Measurements from ENCODE around the gene RELCH. TPM values are rescaled to one million over a fixed set of nuclear protein-coding genes. Genes with fewer than 3 reads are reported as not detected.

Gene RELCH
- total RNA-seq, 2 experiments from 2014 or later, result 18.4 to 21.7 TPM

GRCh38 chr18:62187543-62188510 is 772 bp downstream of the RELCH start:
- intact Hi-C loops (cut with micrococcal nuclease), result loop anchor here (2.0 kb wide), 2 partner anchors 61 to 233 kb away; no protein-coding TSS in a partner anchor
- peaks cover 27% of the 10 kb centered on the region for H3K36me3 Mint-ChIP-seq (ENCODE audit: low read depth)
- no peaks in the 10 kb centered on the region for H3K27me3 Mint-ChIP-seq
- H3K4me3 Mint-ChIP-seq, result peak overlapping the region; percentile 99
- CTCF ChIA-PET, result interaction anchor here (1.0 to 8.0 kb wide), 5 partner anchors 12 to 237 kb away, joined by 3 to 125 read pairs (median 3); no protein-coding TSS in a partner anchor
- DNase-seq (peak; percentile 45), ATAC-seq (no peak)
- no peak for TF ChIP-seq CTCF (IDR thresholded peaks at IDR 0.05)
- H3K9me3 Mint-ChIP-seq, result no peaks in the 10 kb centered on the region
- POLR2A ChIA-PET, result interaction anchor here (0.7 to 2.5 kb wide), 9 partner anchors 10 to 337 kb away, joined by 3 to 13 read pairs (median 3); no protein-coding TSS in a partner anchor
- H3K27ac Mint-ChIP-seq, result peak overlapping the region; percentile 96
- H3K4me1 Mint-ChIP-seq (ENCODE audit: low read depth), result peaks cover 53% of the 10 kb centered on the region

- no peak for DNase-seq
- no peak for TF ChIP-seq CTCF (IDR thresholded peaks at IDR 0.05)
- intact Hi-C loops (cut with micrococcal nuclease), result no loop called here
- no peaks in the 10 kb centered on the region for H3K9me3 Mint-ChIP-seq
- peaks cover 27% of the 10 kb centered on the region for H3K36me3 Mint-ChIP-seq (ENCODE audit: low read depth)
- H3K4me1 Mint-ChIP-seq (ENCODE audit: low read depth), result peaks cover 60% of the 10 kb centered on the region
- H3K27me3 Mint-ChIP-seq, result no peaks in the 10 kb centered on the region
- no peak for ATAC-seq
- H3K4me3 Mint-ChIP-seq, result peak overlapping the region; percentile 99
- ChIA-PET POLR2A (no interaction called here), CTCF (interaction anchor here (0.9 to 3.3 kb wide), 3 partner anchors 11 to 73 kb away, joined by 3 to 9 read pairs (median 4); no protein-coding TSS in a partner anchor)
- peak overlapping the region; percentile 53 for H3K27ac Mint-ChIP-seq
These were observed 2.2 kb downstream of the RELCH start for GRCh38 chr18:62189208-62189607.

- H3K27ac Mint-ChIP-seq, result no peak overlapping the region
- ChIA-PET POLR2A (no interaction called here), CTCF (interaction anchor here (1.0 to 2.2 kb wide), 5 partner anchors 9 to 388 kb away, joined by 3 to 10 read pairs (median 4); partner anchors contain the start of genes PIGN and RELCH)
- H3K36me3 Mint-ChIP-seq (ENCODE audit: low read depth), result peaks cover 16% of the 10 kb centered on the region
- DNase-seq, result no peak
- ATAC-seq, result no peak
- no peaks in the 10 kb centered on the region for H3K27me3 Mint-ChIP-seq
- intact Hi-C loops (cut with micrococcal nuclease), result loop anchor here (10.0 kb wide), 1 partner anchor 329 kb away; the partner anchor contains the start of gene ZCCHC2
- peaks cover 78% of the 10 kb centered on the region for H3K4me1 Mint-ChIP-seq (ENCODE audit: low read depth)
- no peaks in the 10 kb centered on the region for H3K9me3 Mint-ChIP-seq
- TF ChIP-seq CTCF (IDR thresholded peaks at IDR 0.05), result no peak
- no peak overlapping the region for H3K4me3 Mint-ChIP-seq
These were observed 9.0 kb downstream of the RELCH start for GRCh38 chr18:62196079-62196478.

- Mint-ChIP-seq H3K4me3 (no peak overlapping the region), H3K27ac (no peak overlapping the region), H3K36me3 (ENCODE audit: low read depth) (peaks cover 7% of the 10 kb centered on the region), H3K4me1 (ENCODE audit: low read depth) (peaks cover 69% of the 10 kb centered on the region), H3K27me3 (no peaks in the 10 kb centered on the region), H3K9me3 (no peaks in the 10 kb centered on the region)
- TF ChIP-seq CTCF (IDR thresholded peaks at IDR 0.05), result no peak
- DNase-seq (no peak), ATAC-seq (no peak)
- intact Hi-C loops (cut with micrococcal nuclease), result loop anchor here (10.0 kb wide), 1 partner anchor 328 kb away; the partner anchor contains the start of gene ZCCHC2
- CTCF ChIA-PET, result interaction anchor here (1.5 to 2.1 kb wide), 4 partner anchors 10 to 52 kb away, joined by 4 to 10 read pairs (median 5); partner anchors contain the start of genes PIGN and RELCH
- POLR2A ChIA-PET, result interaction anchor here (2.5 kb wide), 1 partner anchor 10 kb away, joined by 13 read pairs; the partner anchor contains the start of genes PIGN and RELCH
These were observed 9.9 kb downstream of the RELCH start for GRCh38 chr18:62196980-62197379.

Data from activated CD8-positive, alpha-beta T cell treated with anti-CD3 and anti-CD28 coated beads for 36 hours (primary cell).